ENCODE results near the gene CARMIL1. TPM values are rescaled to one million over a fixed set of nuclear protein-coding genes. Genes with fewer than 3 reads are reported as not detected.

The CARMIL1 gene
- total and polyA plus RNA-seq, 10 of the 15 experiments (the other 5 are each of a cell fraction or from before 2014, with no cell fraction given): 6.4 to 18.1 (median 10.3) TPM

- Histone ChIP-seq H3K27ac (ENCODE audit: control insufficient read depth, insufficient read depth) (peak overlapping the region; percentile 76), H2AFZ (ENCODE audit: control insufficient read depth, low read depth, low read length) (no peak overlapping the region), H3K4me3 (peak overlapping the region; percentile 24; the same call in 1 of the 2 replicates), H3K79me2 (ENCODE audit: control insufficient read depth, insufficient read depth, low read length) (peaks cover 2% of the 10 kb centered on the region; the same call in 1 of the 2 replicates), H3K4me1 (ENCODE audit: control insufficient read depth, insufficient read depth, low read length) (peaks cover 27% of the 10 kb centered on the region), H3K9ac (ENCODE audit: control insufficient read depth, insufficient read depth, low read length) (no peak overlapping the region), H3K4me2 (ENCODE audit: control insufficient read depth, insufficient read depth) (peak overlapping the region; percentile 86), H4K20me1 (ENCODE audit: control insufficient read depth, insufficient read depth) (no peaks in the 10 kb centered on the region), H3K36me3 (ENCODE audit: control insufficient read depth in 2 of 2, insufficient read depth in 2 of 2, low read length in 1 of 2) (no peaks in the 10 kb centered on the region), H3K9me3 (replicated peaks; ENCODE audit: control insufficient read depth, insufficient read depth, low read length) (no peaks in the 10 kb centered on the region), H3K27me3 (replicated peaks in 1 of 2; ENCODE audit: control insufficient read depth in 2 of 2, insufficient read depth in 2 of 2, low read length in 1 of 2) (no peaks in the 10 kb centered on the region)
- ATAC-seq: peak; percentile 54
- intact Hi-C loops (cut with micrococcal nuclease; ENCODE audit: unreplicated experiment): loop anchor here (2.0 kb wide), 1 partner anchor 125 kb away; no protein-coding TSS in a partner anchor
- WGBS (ENCODE audit: insufficient coverage, insufficient replicate concordance, low lambda C conversion rate, missing lambda C conversion rate): 0% methylated on average over 1 of the region's 1 CpG
- FAIRE-seq: no peak
- no peak for DNase-seq (ENCODE audit: low read depth, low spot score)
- POLR2A ChIA-PET: interaction anchor here (1.0 to 4.0 kb wide), 6 partner anchors 9 to 72 kb away, joined by 4 to 28 read pairs (median 11); no protein-coding TSS in a partner anchor
- SMC1A ChIA-PET (ENCODE audit: uncharacterized antibody, unreplicated experiment): interaction anchor here (0.7 to 8.9 kb wide), 26 partner anchors 8 to 126 kb away, joined by 3 to 124 read pairs (median 6); partner anchors contain the start of gene CARMIL1
- RAD21 ChIA-PET (ENCODE audit: unreplicated experiment): interaction anchor here (0.6 to 5.0 kb wide), 15 partner anchors 9 to 267 kb away, joined by 3 to 42 read pairs (median 4); partner anchors contain the start of gene CARMIL1
- in situ Hi-C loops (cut with MboI): no loop called here
- BruUV-seq (replicated peaks): no TSS peak
- CTCF ChIA-PET: interaction anchor here (0.9 to 3.9 kb wide), 10 partner anchors 9 to 126 kb away, joined by 4 to 27 read pairs (median 8); partner anchors contain the start of gene CARMIL1
- 0 out of 2 replicates have a peak, but pooled peaks have one; percentile 19 for TF ChIP-seq NFIC (IDR thresholded peaks at IDR 0.05; ENCODE audit: low read depth, low read length)
- TF ChIP-seq CREB1 (IDR thresholded peaks at IDR 0.05; ENCODE audit: low read depth): no peak
- peak; percentile 27; the same call in 1 of the 2 replicates for TF ChIP-seq PKNOX1 (IDR thresholded peaks at IDR 0.05)
- TF ChIP-seq E4F1 (IDR thresholded peaks at IDR 0.05; ENCODE audit: borderline replicate concordance, partially characterized antibody): no peak
- no peak for TF ChIP-seq SP1 (IDR thresholded peaks at IDR 0.05; ENCODE audit: low read depth, low read length)
- TF ChIP-seq MYB (IDR thresholded peaks at IDR 0.05; ENCODE audit: borderline replicate concordance, low read depth, low read length): no peak
- no peak for TF ChIP-seq ASH2L (IDR thresholded peaks at IDR 0.05; ENCODE audit: borderline replicate concordance, low read depth)
- TF ChIP-seq FOXK2 (IDR thresholded peaks at IDR 0.05): no peak
- TF ChIP-seq IRF5 (IDR thresholded peaks at IDR 0.05; ENCODE audit: borderline replicate concordance): no peak
- peak; percentile 81; the same call in 1 of the 2 replicates for TF ChIP-seq SPI1 (IDR thresholded peaks at IDR 0.05; ENCODE audit: borderline replicate concordance, insufficient read depth, low read depth, low read length)
- TF ChIP-seq RUNX3 (IDR thresholded peaks at IDR 0.05; ENCODE audit: low read length): peak; percentile 25; the same call in 1 of the 2 replicates
- TF ChIP-seq ZNF24 (IDR thresholded peaks at IDR 0.05): 0 out of 2 replicates have a peak, but pooled peaks have one; percentile 27
- no peak for TF ChIP-seq STAT3 (IDR thresholded peaks at IDR 0.05; ENCODE audit: low read depth, low read length)
- no peak for TF ChIP-seq NR2C2 (IDR thresholded peaks at IDR 0.05; ENCODE audit: borderline replicate concordance, control insufficient read depth, insufficient read length, low read depth)
- peak; percentile 73 to 82 for TF ChIP-seq IKZF2 (IDR thresholded peaks at IDR 0.05)
- TF ChIP-seq EED (IDR thresholded peaks at IDR 0.05; ENCODE audit: low read depth): peak; percentile 26; the same call in 1 of the 2 replicates
- no peak for TF ChIP-seq CREM (IDR thresholded peaks at IDR 0.05; ENCODE audit: low read depth)
- TF ChIP-seq GATAD2B (conservative IDR thresholded peaks at IDR 0.05; ENCODE audit: low read depth): 0 out of 2 replicates have a peak, but pooled peaks have one; percentile 15
- peak; percentile 81 for TF ChIP-seq IKZF1 (conservative IDR thresholded peaks at IDR 0.05)
- no peak for TF ChIP-seq EP300 (IDR thresholded peaks at IDR 0.05; ENCODE audit: borderline replicate concordance in 1 of 2, control insufficient read depth in 1 of 2, low read depth in 2 of 2, low read length in 2 of 2)
- TF ChIP-seq SMARCA5 (IDR thresholded peaks at IDR 0.05): 0 out of 2 replicates have a peak, but pooled peaks have one; percentile 39
Measured at GRCh38 chr6:25405442-25405841, 126.3 kb downstream of the CARMIL1 start.
